Nephron (organoid): ENCODE measurements around the gene DFFA.

ENCODE experiments used
- H3K27ac Mint-ChIP-seq, 3 experiments: 2 replicates each; pipeline ENCODE4 v1.8.0; 2020; ENCODE audit warnings: mixed read lengths in 3 of 3, mild to moderate bottlenecking in 2 of 3, moderate library complexity in 1 of 3
- H3K27me3 Mint-ChIP-seq: 2 replicates; pipeline ENCODE4 v1.8.0; 2021; ENCODE audit warnings: low read depth, mild to moderate bottlenecking, moderate library complexity, mixed read lengths
- H3K36me3 Mint-ChIP-seq: 2 replicates; pipeline ENCODE4 v1.8.0; 2020; ENCODE audit warnings: low read depth, mixed read lengths
- H3K4me1 Mint-ChIP-seq: 2 replicates; pipeline ENCODE4 v1.8.0; 2020; ENCODE audit warnings: mixed read lengths
- H3K4me3 Mint-ChIP-seq, 3 experiments: 2 replicates each; pipeline ENCODE4 v1.8.0; 2020; ENCODE audit warnings: mild to moderate bottlenecking in 3 of 3, mixed read lengths in 3 of 3, moderate library complexity in 2 of 3
- H3K9me3 Mint-ChIP-seq: 2 replicates; pipeline ENCODE4 v1.8.0; 2020; ENCODE audit warnings: mixed read lengths
- CTCF ChIP-seq, 3 experiments: fragments of 200-600 bp; sonication (generic); IDR thresholded peaks; one replicate each; pipeline ENCODE4 v1.5.0; 2021; ENCODE audit warnings: antibody characterized with exemption in 3 of 3; ENCODE audit not compliant: unreplicated experiment in 3 of 3

Gene DFFA

GRCh38 chr1:10444795-10445397 lies 27.4 kb downstream of the DFFA start:
- no peaks in the 10 kb centered on the region for H3K9me3 Mint-ChIP-seq
- peaks cover 4% of the 10 kb centered on the region for H3K4me1 Mint-ChIP-seq
- no peak for TF ChIP-seq CTCF (IDR thresholded peaks at IDR 0.05; ENCODE audit: unreplicated experiment in 3 of 3)
- no peak overlapping the region for H3K4me3 Mint-ChIP-seq
- H3K36me3 Mint-ChIP-seq = peaks cover 18% of the 10 kb centered on the region
- H3K27ac Mint-ChIP-seq = no peak overlapping the region
- no peaks in the 10 kb centered on the region for H3K27me3 Mint-ChIP-seq

- H3K9me3 Mint-ChIP-seq = no peaks in the 10 kb centered on the region
- no peaks in the 10 kb centered on the region for H3K27me3 Mint-ChIP-seq
- no peak overlapping the region for H3K27ac Mint-ChIP-seq
- H3K4me1 Mint-ChIP-seq = no peaks in the 10 kb centered on the region
- no peak for TF ChIP-seq CTCF (IDR thresholded peaks at IDR 0.05; ENCODE audit: unreplicated experiment in 3 of 3)
- H3K4me3 Mint-ChIP-seq = no peak overlapping the region
- peaks cover 18% of the 10 kb centered on the region for H3K36me3 Mint-ChIP-seq
Measured at GRCh38 chr1:10444248-10444647, 28.1 kb downstream of the DFFA start.

- TF ChIP-seq CTCF (IDR thresholded peaks at IDR 0.05; ENCODE audit: unreplicated experiment in 3 of 3) = no peak
- Mint-ChIP-seq H3K27me3 (no peaks in the 10 kb centered on the region), H3K9me3 (no peaks in the 10 kb centered on the region), H3K4me3 (no peak overlapping the region), H3K4me1 (no peaks in the 10 kb centered on the region), H3K36me3 (peaks cover 12% of the 10 kb centered on the region), H3K27ac (no peak overlapping the region)
Measured at GRCh38 chr1:10440794-10441193, 31.5 kb downstream of the DFFA start.

GRCh38 chr1:10440305-10440704 lies 32.0 kb downstream of the DFFA start:
- H3K27me3 Mint-ChIP-seq = no peaks in the 10 kb centered on the region
- H3K36me3 Mint-ChIP-seq = peaks cover 12% of the 10 kb centered on the region
- no peaks in the 10 kb centered on the region for H3K9me3 Mint-ChIP-seq
- TF ChIP-seq CTCF (IDR thresholded peaks at IDR 0.05; ENCODE audit: unreplicated experiment in 3 of 3) = no peak
- no peak overlapping the region for H3K27ac Mint-ChIP-seq
- H3K4me3 Mint-ChIP-seq = no peak overlapping the region
- H3K4me1 Mint-ChIP-seq = no peaks in the 10 kb centered on the region

GRCh38 chr1:10438677-10439163 lies 33.6 kb downstream of the DFFA start:
- H3K27me3 Mint-ChIP-seq = no peaks in the 10 kb centered on the region
- H3K36me3 Mint-ChIP-seq = peaks cover 12% of the 10 kb centered on the region
- no peak for TF ChIP-seq CTCF (IDR thresholded peaks at IDR 0.05; ENCODE audit: unreplicated experiment in 3 of 3)
- no peaks in the 10 kb centered on the region for H3K9me3 Mint-ChIP-seq
- no peak overlapping the region for H3K4me3 Mint-ChIP-seq
- no peak overlapping the region for H3K27ac Mint-ChIP-seq
- H3K4me1 Mint-ChIP-seq = peaks cover 6% of the 10 kb centered on the region

- peak overlapping the region in 1 of 3 experiments; percentile 54 for H3K27ac Mint-ChIP-seq
- H3K27me3 Mint-ChIP-seq = no peaks in the 10 kb centered on the region
- H3K4me1 Mint-ChIP-seq = peaks cover 16% of the 10 kb centered on the region
- peaks cover 9% of the 10 kb centered on the region for H3K36me3 Mint-ChIP-seq
- no peak overlapping the region for H3K4me3 Mint-ChIP-seq
- no peaks in the 10 kb centered on the region for H3K9me3 Mint-ChIP-seq
- TF ChIP-seq CTCF (IDR thresholded peaks at IDR 0.05; ENCODE audit: unreplicated experiment in 3 of 3) = no peak
Measured at GRCh38 chr1:10437052-10437451, 35.3 kb downstream of the DFFA start.
